Kidney glomerular epithelial cell (primary cell): Measurements from ENCODE around the gene NPAS2.

Source experiments
- DNase-seq: peaks from one replicate; lab custom pipeline; 2025; lab: John Stamatoyannopoulos, UW

Gene NPAS2

DNA sequence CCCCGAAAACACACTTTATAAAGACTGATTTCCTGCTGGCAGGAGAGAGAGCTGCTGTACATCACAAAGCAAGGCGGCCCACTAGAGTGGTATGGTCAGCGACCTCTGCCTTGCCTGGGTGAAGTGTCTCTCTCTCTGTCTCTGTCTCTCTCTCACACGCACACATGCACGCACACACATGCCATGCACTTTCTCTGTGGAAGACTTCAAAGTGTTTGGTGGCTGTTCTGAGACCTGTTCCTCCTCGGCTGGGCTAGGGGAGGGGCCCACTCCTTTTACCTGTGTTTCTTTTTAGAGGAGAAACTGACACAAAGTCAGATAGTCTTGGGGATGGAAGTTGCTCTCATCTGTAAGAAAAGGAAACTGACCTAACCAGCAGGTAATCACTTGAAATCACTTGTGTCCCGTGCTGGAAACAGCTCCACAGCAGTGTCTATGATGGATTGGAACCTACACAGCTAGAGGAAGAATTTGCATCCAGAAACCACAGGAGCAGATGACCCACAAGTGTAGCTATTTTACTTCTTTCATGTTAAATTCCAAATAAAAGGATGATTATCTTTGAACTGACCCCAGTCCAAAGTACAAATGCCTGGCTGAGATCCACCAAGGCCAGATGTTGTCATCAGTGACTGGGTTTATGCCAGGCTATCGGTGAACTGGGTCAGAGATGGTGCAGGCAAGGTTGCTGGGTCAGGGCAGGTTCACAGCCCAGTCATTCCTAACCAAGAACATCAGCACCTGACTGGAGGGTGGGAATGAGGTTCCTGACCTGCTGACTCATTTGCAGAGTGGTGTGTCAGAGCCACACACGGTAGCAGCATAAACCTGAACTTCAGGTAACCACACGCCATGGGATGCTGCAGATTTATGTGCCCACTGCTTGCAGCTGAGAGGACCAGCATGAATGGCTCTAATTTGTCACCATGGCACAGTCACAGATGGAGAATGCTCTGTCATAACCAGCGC, 63.0 kb downstream of the NPAS2 start:
- DNase-seq, result peak; percentile 19

DNA sequence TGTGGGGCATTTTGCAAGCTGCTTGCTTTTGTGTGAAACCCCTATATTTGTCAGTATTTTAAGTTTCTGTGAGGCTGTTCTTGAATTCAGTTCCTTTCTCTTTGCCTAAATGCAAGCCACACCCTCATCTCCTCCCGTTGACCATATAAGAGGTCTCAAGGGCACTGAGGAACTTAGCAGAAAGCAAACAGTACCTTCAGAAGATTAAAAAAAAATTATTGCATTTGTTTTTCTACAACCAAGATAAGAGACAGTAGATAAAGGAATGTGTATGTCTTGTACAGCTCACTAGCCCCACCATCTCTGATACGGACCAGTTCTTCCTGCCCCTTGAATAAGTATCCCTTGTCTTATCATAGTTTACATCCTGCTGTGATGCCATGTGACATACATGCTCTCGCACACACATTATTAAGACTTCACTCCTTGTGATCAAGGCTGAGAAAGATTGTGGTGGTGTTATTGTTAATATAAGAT, 64.2 kb downstream of the NPAS2 start:
- no peak for DNase-seq

- DNase-seq, result no peak
These were observed 66.1 kb downstream of the NPAS2 start for GRCh38 chr2:100886085-100886484.

GRCh38 chr2:100887039-100887578, 67.2 kb downstream of the NPAS2 start:
- DNase-seq, result no peak

DNA sequence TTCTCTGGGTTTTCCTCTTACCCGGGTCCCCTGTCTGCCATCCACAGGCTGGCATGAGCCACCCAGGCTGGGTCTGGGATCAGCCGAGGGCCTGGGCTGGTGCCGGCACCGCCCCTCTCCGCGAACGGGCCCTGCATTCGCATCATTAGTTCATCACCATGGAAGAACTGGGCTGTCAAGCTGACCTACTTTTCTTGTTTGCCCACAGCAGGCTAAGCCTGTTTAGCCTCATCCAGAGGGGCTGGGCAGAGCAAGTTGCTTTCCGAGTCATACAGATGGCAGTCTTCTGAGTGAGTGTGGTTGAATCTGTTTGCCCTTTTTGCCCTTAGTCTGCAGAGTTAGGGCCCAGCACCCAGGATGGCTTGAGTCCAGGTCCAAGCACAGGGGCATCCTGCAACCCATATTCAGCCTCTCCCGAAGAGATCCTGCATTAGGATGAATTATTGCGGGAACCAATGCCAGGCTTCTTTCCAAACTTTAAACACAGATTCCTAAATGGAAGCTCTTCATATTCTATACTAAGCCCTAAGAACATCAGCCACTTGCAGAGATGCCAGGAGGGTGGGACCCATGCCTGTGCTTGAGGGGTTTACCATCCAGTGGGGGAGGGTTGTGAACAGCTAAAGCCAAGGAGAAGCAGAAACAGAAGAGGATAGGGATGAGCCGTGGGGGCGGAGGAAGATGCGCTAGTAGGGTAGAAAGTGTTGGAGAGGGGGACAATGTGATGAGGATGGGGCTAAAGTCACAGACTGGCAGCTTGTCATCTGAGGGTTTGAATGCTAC, 68.0 kb downstream of the NPAS2 start:
- no peak for DNase-seq

DNA sequence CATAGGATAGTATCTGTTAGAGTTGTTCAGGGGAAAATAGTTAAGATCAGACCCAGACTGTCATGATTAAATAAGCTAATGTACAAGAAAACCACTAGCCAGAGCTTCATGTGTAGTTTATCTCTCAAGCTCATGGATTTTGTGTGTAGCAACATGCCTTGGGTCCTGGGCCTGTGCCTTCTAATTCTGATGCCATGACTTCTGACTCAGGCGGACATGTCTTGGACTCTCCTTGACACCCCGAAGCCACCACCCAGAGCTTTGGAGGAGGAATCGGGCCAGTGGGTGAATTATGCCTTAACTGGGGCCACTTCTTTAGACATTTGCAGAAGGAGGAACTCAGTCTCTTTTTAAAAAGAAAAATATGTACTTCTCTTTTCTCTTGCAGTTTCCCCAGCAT, 68.7 kb downstream of the NPAS2 start:
- DNase-seq, result no peak

DNA sequence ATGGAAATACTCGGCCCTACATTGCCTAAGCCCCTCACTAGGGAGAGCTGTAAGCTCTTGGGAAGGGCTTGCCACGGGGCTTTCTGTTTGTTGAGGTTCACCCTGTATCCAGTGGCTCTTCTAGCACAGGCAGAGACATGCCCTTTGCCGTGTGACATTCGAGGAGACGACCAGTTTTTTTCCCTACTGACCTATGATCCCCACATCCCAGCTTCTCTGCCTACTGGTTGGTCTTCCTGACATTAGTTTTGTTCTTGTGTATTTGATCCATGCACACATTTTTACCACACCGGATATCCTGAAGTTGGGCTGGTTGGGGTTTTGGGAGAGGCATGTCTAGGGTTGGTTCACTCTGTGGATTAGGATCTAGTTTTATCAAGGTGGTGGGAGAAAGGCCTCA, 69.3 kb downstream of the NPAS2 start:
- no peak for DNase-seq

DNA sequence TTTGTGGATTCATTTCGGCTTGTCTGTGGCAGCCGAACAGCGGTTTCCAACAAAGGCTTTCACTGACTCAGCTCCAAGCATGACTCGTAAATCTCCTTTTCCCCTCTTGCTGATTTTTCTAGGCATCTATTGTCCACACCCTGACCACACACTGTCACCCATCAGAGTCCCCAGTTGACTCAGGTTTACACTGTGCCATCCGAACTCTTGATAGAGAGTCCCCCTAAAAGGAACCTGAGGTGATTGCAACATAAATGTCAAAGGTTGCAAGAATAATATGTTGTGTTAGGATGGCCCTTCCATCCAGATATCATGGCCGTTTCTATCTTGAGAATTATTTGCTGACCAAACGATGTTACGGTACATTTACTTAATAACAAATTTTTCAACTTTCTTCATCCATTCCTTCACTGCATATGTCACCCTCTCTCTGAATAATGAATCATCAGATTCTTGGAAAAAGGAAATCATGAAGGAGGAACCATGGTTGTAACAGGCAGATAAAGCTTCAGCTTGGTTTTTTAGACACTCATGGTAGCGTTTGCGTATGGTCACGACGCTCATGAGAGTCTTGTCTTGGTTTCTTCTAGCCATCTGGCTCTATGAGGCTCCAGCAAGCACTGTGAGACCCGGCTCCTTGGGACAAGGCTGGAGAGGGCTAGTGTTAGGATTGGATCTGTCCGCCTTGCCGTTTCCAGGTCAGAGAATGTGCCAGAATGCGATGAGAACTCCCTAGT, 72.1 kb downstream of the NPAS2 start:
- DNase-seq, result peak; percentile 71

DNA sequence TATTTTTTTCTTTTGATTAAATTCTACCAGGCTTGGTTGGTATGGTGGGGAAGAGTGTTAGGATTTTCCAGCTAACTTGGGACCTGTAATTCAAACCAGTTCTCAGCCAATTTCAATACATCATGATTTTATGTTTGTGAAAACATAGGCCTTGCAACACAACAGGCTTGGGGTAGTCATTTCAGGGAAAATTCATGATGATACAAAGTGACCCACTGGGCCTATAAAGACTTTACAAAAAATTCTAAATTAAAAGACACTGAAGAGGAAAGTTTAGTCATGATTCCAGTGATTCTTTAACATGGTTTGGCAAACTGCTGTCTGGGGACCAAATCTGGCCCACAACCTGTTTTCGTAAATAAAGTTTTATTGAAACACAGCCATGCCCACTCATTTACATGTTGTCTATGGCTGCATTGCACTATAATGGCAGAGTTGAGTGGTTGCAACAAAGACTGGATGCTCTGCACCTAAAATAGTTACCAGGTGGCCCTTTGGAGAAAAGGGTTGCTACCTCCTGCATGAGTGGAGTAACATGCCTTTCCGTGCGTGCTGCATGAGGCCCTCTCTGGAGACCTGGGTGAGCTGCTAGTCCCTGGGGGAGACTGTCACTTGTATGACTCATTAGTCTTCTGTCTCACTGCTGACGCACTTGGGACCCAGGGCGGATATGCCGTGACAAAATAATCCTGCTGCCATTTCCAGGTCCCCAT, 73.6 kb downstream of the NPAS2 start:
- no peak for DNase-seq

DNA sequence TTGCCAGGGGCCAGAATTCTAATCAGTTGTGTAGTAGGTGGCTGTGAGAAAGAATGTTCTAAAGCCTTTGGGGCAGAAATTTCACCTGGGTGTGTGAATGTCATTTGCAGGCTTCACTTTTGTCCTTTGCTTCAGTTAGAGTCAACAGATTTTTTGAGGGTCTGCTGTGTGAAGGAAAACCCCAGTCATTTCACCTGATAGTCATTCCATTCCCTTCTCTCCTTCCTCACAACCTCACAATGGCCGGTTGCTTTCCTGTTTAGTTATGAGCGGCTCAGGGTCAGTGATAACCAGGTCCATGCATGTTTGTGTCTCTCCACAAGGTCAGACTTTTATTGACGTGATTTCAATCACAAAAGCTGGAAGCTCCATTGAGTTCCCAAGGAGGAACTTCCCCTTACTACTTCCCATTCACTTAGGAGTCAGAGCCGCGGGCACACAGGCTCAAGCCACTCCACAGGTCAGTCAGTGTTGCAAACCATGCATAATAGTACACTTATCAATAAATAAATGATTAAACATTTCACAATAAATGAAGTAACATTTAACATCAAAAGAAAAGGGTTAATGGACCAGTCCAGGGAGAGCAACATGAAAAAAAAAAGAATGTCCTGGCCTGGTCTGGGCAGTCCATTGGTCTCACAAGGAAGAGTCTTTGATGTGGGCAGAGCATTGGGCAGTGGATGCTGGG, 74.3 kb downstream of the NPAS2 start:
- no peak for DNase-seq

- no peak for DNase-seq
These were observed 74.8 kb downstream of the NPAS2 start for GRCh38 chr2:100894796-100895156.

DNA sequence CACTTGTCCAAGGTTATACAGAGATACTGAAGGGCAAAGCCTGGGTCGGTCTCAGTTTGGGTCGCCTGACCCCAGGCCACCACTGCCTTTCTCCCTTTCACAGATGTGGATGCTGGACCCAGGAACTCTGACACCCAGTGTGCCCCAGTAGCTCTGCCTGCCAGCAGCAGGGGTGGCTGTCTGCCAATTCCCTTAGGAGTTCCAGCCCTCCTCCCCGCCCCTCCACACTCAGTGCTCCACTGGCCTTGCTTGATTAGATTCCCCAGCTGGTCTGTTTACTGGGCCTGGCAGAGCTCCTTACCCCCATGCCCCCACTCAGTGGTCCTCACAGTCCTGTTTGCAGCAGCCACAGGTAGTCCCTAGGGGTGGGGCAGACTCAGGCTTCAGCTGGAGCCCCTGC, 75.5 kb downstream of the NPAS2 start:
- DNase-seq, result no peak

- DNase-seq, result no peak
These were observed 76.2 kb downstream of the NPAS2 start for GRCh38 chr2:100895934-100896685.

- DNase-seq, result no peak
These were observed 78.2 kb downstream of the NPAS2 start for GRCh38 chr2:100898035-100898665.

GRCh38 chr2:100900156-100900795, 80.3 kb downstream of the NPAS2 start:
- no peak for DNase-seq

GRCh38 chr2:100902817-100903405, 83.0 kb downstream of the NPAS2 start:
- DNase-seq, result peak; percentile 76

DNA sequence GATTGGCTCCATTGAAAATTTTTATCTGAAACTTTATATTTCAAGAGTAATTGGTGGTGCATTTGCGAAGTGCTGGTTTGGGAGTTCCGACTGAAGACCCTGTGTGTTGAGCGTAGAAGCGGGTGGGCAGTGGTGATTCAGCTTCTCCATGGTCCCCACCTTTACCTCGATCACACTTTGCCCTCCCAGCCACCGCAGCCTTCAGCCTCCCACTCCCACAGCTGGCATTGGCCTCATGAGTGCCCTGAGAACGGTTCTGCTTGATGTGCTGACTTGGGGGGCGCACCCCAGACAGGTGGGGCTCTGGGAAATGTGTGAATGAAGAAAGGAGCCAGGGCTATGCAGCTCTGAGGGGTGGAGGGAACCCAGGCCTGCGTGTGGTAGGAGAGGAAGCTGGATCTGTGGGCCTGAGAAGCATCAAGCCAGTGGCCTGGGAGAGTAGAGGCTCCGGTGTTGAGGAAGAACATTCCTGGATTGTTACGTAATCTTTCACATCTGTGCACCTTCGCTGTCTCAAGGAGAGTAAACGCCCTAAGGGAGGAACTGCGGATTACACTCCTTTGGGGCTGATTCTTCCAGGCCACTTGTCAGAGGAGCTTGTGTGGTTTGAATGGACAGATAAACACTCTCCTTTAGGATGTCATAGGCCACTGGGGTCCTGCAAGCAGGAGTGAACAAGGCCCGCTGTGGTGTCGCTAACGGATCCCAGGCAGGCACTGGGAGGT, 83.8 kb downstream of the NPAS2 start:
- no peak for DNase-seq
